ENCODE measurements around the gene PCSK4.

GRCh38 chr19:1437609-1438008, 52.5 kb downstream of the PCSK4 start:
- TF ChIP-seq CTCF (IDR thresholded peaks at IDR 0.05) (no peak), POLR2AphosphoS5 (IDR thresholded peaks at IDR 0.05; ENCODE audit: low read depth, low read length) (no peak), USF2 (IDR thresholded peaks at IDR 0.05; ENCODE audit: borderline replicate concordance, low read depth, low read length) (no peak), MAX (IDR thresholded peaks at IDR 0.05; ENCODE audit: low read depth) (no peak), EP300 (IDR thresholded peaks at IDR 0.05; ENCODE audit: borderline replicate concordance in 1 of 2, low read depth in 1 of 2, low read length in 1 of 2) (no peak), IRF3 (IDR thresholded peaks at IDR 0.05; ENCODE audit: low read depth, low read length) (no peak), CHD2 (IDR thresholded peaks at IDR 0.05; ENCODE audit: low read length, partially characterized antibody) (no peak), MXI1 (IDR thresholded peaks at IDR 0.05; ENCODE audit: low read depth, low read length) (no peak), GABPA (IDR thresholded peaks at IDR 0.05; ENCODE audit: low read depth) (no peak), SMC3 (IDR thresholded peaks at IDR 0.05; ENCODE audit: low read depth, low read length) (no peak), YY1 (IDR thresholded peaks at IDR 0.05; ENCODE audit: low read depth) (no peak)

Measured in SK-N-SH (cell line).